ENCODE results near the gene FLAD1. TPM values are rescaled to one million over a fixed set of nuclear protein-coding genes. Genes with fewer than 3 reads are reported as not detected.
A peak's percentile ranks its signal among the peaks of the same experiment; 100 is the strongest.

FLAD1 gene
- total and polyA plus RNA-seq, 2 donors (not counting 3 experiments of a cell fraction or from before 2014, with no cell fraction given) = 42.2 to 59.1 TPM

- Histone ChIP-seq H3K4me1 (ENCODE audit: control insufficient read depth, extremely low read depth, insufficient read depth, low read length) (peaks cover 27% of the 10 kb centered on the region), H3K27me3 (ENCODE audit: control insufficient read depth in 2 of 2, insufficient read depth in 2 of 2, low read length in 2 of 2) (no peaks in the 10 kb centered on the region), H3K79me2 (ENCODE audit: control insufficient read depth, insufficient read depth, low read length) (peaks cover 26% of the 10 kb centered on the region), H2AFZ (ENCODE audit: low read depth, low read length) (peak within 1 kb of the TSS; percentile 76), H3K4me3 (replicated peaks in 1 of 3; ENCODE audit: insufficient read depth in 1 of 3, low read depth in 1 of 3, low read length in 3 of 3) (peak within 1 kb of the TSS; percentile 71 to 78 (median 74)), H4K20me1 (replicated peaks; ENCODE audit: control insufficient read depth, extremely low read depth, insufficient read depth, low read length) (no peaks in the 10 kb centered on the region), H3K36me3 (ENCODE audit: control insufficient read depth in 2 of 2, extremely low read depth in 1 of 2, insufficient read depth in 2 of 2, low read length in 2 of 2) (peaks cover 17 to 40% of the 10 kb centered on the region in 2 experiments), H3K27ac (ENCODE audit: insufficient read depth, low read depth, low read length) (peak within 1 kb of the TSS; percentile 82), H3K4me2 (ENCODE audit: insufficient read depth, low read length) (peak within 1 kb of the TSS; percentile 86), H3K9me3 (replicated peaks; ENCODE audit: control insufficient read depth, insufficient read depth, low read length) (no peaks in the 10 kb centered on the region), H3K9me1 (replicated peaks; ENCODE audit: control insufficient read depth, extremely low read depth, insufficient read depth, low read length) (no peaks in the 10 kb centered on the region), H3K9ac (replicated peaks; ENCODE audit: extremely low read depth, insufficient read depth, low read length) (peak within 1 kb of the TSS; percentile 83)
- dilution Hi-C loops (cut with MboI; ENCODE audit: extremely low pct_ligation_motif_present, low sequenced_read_pairs) = no loop called here
- BruUV-seq (replicated peaks) = no TSS peak
- ChIA-PET POLR2A (interaction anchor here (0.6 to 2.6 kb wide), 4 partner anchors 9 to 163 kb away, joined by 3 to 24 read pairs (median 6); partner anchors contain the start of gene SHC1), CTCF (interaction anchor here (0.6 to 4.0 kb wide), 21 partner anchors 9 to 124 kb away, joined by 3 to 48 read pairs (median 4); partner anchors contain the start of genes ADAM15, FLAD1, LENEP and PMVK)
- peak; percentile 99 for TF ChIP-seq POLR2AphosphoS5 (IDR thresholded peaks at IDR 0.05; ENCODE audit: insufficient read depth, low read depth, low read length)
- peak; percentile 35 to 65 for TF ChIP-seq CTCF (IDR thresholded peaks at IDR 0.05; ENCODE audit: extremely low read depth in 1 of 2, insufficient read depth in 1 of 2, low read depth in 1 of 2, low read length in 2 of 2)
- no peak for TF ChIP-seq MAX (IDR thresholded peaks at IDR 0.05; ENCODE audit: insufficient read depth, insufficient read length)
- TF ChIP-seq EZH2 (IDR thresholded peaks at IDR 0.05; ENCODE audit: borderline replicate concordance, low read depth, low read length, severe bottlenecking) = no peak
- no peak for TF ChIP-seq GATA2 (IDR thresholded peaks at IDR 0.05; ENCODE audit: insufficient read depth, insufficient read length, low read depth, low read length)
- TF ChIP-seq MYC (IDR thresholded peaks at IDR 0.05; ENCODE audit: low read depth, low read length) = no peak
- TF ChIP-seq POLR2A (IDR thresholded peaks at IDR 0.05; ENCODE audit: low read depth, low read length) = peak; percentile 84
- no peak for TF ChIP-seq JUN (IDR thresholded peaks at IDR 0.05; ENCODE audit: borderline replicate concordance, insufficient read depth, insufficient read length, low read depth)
- DNase-seq (ENCODE audit: low read depth, low spot score) (peak; percentile 81), FAIRE-seq (peak; percentile 87)
- intact Hi-C loops (cut with micrococcal nuclease) = loop anchor here (1.0 to 2.0 kb wide), 6 partner anchors 9 to 89 kb away; partner anchors contain the start of genes ADAM15, CKS1B, FLAD1 and SHC1
Observed at GRCh38 chr1:154961207-154962155, 21.7 kb upstream of the FLAD1 start, which contains the start of gene PYGO2. TSS of gene PYGO2 (minus strand) at chr1:154961782. CDS start at chr1:154961576, 206 bp downstream.
